PC-9 (cell line): ENCODE results near the gene UGT1A5.

ENCODE experiments used
- CTCF ChIP-seq: fragments of 200-600 bp; sonication (generic); conservative IDR thresholded peaks from 2 replicates; pipeline ENCODE4 v1.6.1; 2017; ENCODE audit warnings: mixed run types, antibody characterized with exemption, mild to moderate bottlenecking, moderate library complexity
- EZH2 ChIP-seq: fragments of 200-600 bp; sonication (generic); IDR thresholded peaks from 2 replicates; pipeline ENCODE4 v1.8.0; 2017; ENCODE audit warnings: antibody characterized with exemption, low read depth

- no peak for TF ChIP-seq CTCF
- no peak for TF ChIP-seq EZH2
These were observed 59.9 kb downstream of the UGT1A5 start for GRCh38 chr2:233772583-233772982.
